ENCODE results near the gene PARP16. TPM values are rescaled to one million over a fixed set of nuclear protein-coding genes. Genes with fewer than 3 reads are reported as not detected.

Gene PARP16
- total and polyA plus RNA-seq, 2 experiments from 2014 or later: 3.6 to 4.1 TPM

- Mint-ChIP-seq H3K4me3 (no peak overlapping the region), H3K9me3 (no peaks in the 10 kb centered on the region), H3K4me1 (peaks cover 1% of the 10 kb centered on the region; the same call in 2 of the 3 replicates), H3K27me3 (ENCODE audit: insufficient read depth, low read depth, poor library complexity) (peaks cover 3% of the 10 kb centered on the region), H3K36me3 (ENCODE audit: low read depth) (no peaks in the 10 kb centered on the region), H3K27ac (no peak overlapping the region)
- Histone ChIP-seq H3K36me3 (ENCODE audit: insufficient read depth) (no peaks in the 10 kb centered on the region), H3K4me3 (no peak overlapping the region), H2AFZ (no peak overlapping the region), H3F3A (replicated peaks; ENCODE audit: low read depth) (0 out of 2 replicates have a peak, but pooled peaks cover 3% of the 10 kb centered on the region), H3K27ac (ENCODE audit: low read depth) (no peak overlapping the region), H3K9me2 (ENCODE audit: insufficient read depth) (no peaks in the 10 kb centered on the region), H4K20me1 (replicated peaks; ENCODE audit: insufficient read depth) (no peaks in the 10 kb centered on the region), H3K79me2 (replicated peaks; ENCODE audit: insufficient read depth) (no peaks in the 10 kb centered on the region), H3K4me1 (ENCODE audit: insufficient read depth) (peaks cover 8% of the 10 kb centered on the region), H3K4me2 (no peak overlapping the region), H3K27me3 (ENCODE audit: insufficient read depth) (no peaks in the 10 kb centered on the region)
- DNase-seq (ENCODE audit: low spot score) (no peak), ATAC-seq (no peak)
- TF ChIP-seq POLR2AphosphoS5 (IDR thresholded peaks at IDR 0.05; ENCODE audit: low read depth) (no peak), JUNB (IDR thresholded peaks at IDR 0.05; ENCODE audit: unreplicated experiment) (no peak), EZH2 (IDR thresholded peaks at IDR 0.05; ENCODE audit: low read depth, unreplicated experiment) (no peak), REST (IDR thresholded peaks at IDR 0.05; ENCODE audit: unreplicated experiment) (no peak), ZNF331 (CRISPR knock-in tag; IDR thresholded peaks at IDR 0.05; ENCODE audit: low read depth) (no peak), ZNF462 (CRISPR knock-in tag; IDR thresholded peaks at IDR 0.05) (no peak), CREB1 (CRISPR knock-in tag; IDR thresholded peaks at IDR 0.05; ENCODE audit: low read depth) (no peak), NANOG (IDR thresholded peaks at IDR 0.05; ENCODE audit: borderline replicate concordance) (no peak), STAT1 (IDR thresholded peaks at IDR 0.05; ENCODE audit: unreplicated experiment) (no peak), ETS1 (IDR thresholded peaks at IDR 0.05) (no peak), ZNF114 (CRISPR knock-in tag; IDR thresholded peaks at IDR 0.05) (no peak), EZH2phosphoT487 (IDR thresholded peaks at IDR 0.05; ENCODE audit: unreplicated experiment) (no peak), CTCF (conservative IDR thresholded peaks at IDR 0.05; ENCODE audit: low read depth in 2 of 2) (no peak)
Measured at GRCh38 chr15:65231306-65231705, 55.4 kb downstream of the PARP16 start.
